Motor neuron (in vitro differentiated cells): ENCODE measurements around the gene RAD17. TPM values are rescaled to one million over a fixed set of nuclear protein-coding genes. Genes with fewer than 3 reads are reported as not detected.
"Not testable (repeated sequence)": the region's sequence is repeated elsewhere in the genome, so short reads cannot be mapped to it uniquely, and the experiment has no call there.

Experiments
- ATAC-seq, 8 experiments: fragments of 200-7000 bp; cut with Tn5 transposase; replicated peaks in 6 of 8; 2 replicates each; pipeline ENCODE4 v1.8.0; 2021; ENCODE audit warnings: mild to moderate bottlenecking in 8 of 8, moderate library complexity in 8 of 8
- H3K27ac ChIP-seq, 2 donors: fragments of 250-450 bp; sonication (Bioruptor Pico); 2 replicates each; pipeline ENCODE4 v1.9.0; 2021; ENCODE audit warnings: antibody characterized with exemption in 2 of 2, mild to moderate bottlenecking in 2 of 2, moderate library complexity in 1 of 2
- H3K4me1 ChIP-seq, 2 donors: fragments of 250-450 bp; sonication (Bioruptor Pico); replicated peaks in 1 of 2; 2 replicates each; pipeline ENCODE4 v1.6.1; 2021; ENCODE audit warnings: antibody characterized with exemption in 2 of 2, mild to moderate bottlenecking in 2 of 2, moderate library complexity in 1 of 2
- H3K4me3 ChIP-seq, 5 donors: fragments of 250-450 bp; sonication (Bioruptor Pico); 2 replicates each; pipeline ENCODE4 v1.9.0; 2021; ENCODE audit warnings: antibody characterized with exemption in 5 of 5, mild to moderate bottlenecking in 5 of 5, moderate library complexity in 4 of 5
- WGBS, 10 experiments: fragments of 450-650 bp; shearing (Covaris generic); methylation state at CpG; one replicate each; pipeline ENCODE4 v1.0.0; 2022; 5-methylcytosine and 5-hydroxymethylcytosine counted together
- in situ Hi-C, 9 experiments: fragments of 400-800 bp; cut with MboI; loops; one replicate each; pipeline ENCODE4 v1.15.0; 2021; ENCODE audit warnings: low sequenced_read_pairs in 9 of 9, low pct_unique_long_range_greater_than_20kb in 2 of 9; ENCODE audit not compliant: unreplicated experiment in 9 of 9
- total RNA-seq, 8 experiments: library from RNA; unstranded; fragments of 300-600 nt; gene quantifications; 2 replicates each; pipeline versions ENCODE4 v1.2.3 to v1.2.4, GENCODE V29; 2022

Gene RAD17, protein sequence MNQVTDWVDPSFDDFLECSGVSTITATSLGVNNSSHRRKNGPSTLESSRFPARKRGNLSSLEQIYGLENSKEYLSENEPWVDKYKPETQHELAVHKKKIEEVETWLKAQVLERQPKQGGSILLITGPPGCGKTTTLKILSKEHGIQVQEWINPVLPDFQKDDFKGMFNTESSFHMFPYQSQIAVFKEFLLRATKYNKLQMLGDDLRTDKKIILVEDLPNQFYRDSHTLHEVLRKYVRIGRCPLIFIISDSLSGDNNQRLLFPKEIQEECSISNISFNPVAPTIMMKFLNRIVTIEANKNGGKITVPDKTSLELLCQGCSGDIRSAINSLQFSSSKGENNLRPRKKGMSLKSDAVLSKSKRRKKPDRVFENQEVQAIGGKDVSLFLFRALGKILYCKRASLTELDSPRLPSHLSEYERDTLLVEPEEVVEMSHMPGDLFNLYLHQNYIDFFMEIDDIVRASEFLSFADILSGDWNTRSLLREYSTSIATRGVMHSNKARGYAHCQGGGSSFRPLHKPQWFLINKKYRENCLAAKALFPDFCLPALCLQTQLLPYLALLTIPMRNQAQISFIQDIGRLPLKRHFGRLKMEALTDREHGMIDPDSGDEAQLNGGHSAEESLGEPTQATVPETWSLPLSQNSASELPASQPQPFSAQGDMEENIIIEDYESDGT
- total RNA-seq = 10 to 100 TPM; 26.9 to 41.3 (median 28.6) TPM

DNA sequence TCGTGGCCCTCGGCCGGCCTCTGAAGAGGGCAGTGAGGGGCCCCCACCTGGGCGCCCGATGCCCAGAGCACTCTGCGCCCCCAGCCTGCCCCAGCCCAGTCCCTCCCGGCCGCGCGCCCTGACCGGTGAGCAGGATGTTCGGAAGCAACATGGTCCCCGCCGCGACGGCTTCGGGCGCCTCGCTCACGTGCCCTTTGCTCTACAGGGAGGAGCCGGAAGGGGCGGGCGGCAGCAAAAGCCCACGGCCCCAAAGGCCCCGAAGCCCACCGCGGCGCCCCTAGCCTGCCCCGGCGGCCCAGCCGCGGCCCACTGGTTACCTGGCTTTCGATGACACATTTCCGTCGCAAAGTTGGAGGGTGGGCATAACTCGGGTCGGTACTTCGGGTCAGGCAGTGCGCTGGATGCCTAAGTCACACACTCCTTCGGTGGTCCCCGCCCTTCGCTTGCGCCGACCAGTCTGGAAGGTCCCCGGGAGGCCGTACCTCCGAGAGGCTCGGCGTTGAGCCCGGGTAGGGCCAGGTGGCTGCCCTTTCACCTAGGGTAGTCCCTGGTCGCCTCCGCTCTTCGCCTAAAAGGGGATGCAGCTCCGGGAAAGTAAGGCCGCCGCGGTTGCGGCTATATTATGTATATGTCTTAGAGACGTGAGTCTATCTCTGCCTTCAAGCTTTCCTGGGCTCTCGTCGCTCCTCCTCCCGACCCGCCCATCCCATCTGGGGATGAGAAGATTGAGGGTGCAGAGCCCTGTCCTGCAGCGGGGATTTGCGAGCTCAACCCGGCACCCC, at the start of gene RAD17, which contains the start of the genes AK6 and TAF9:
TSS of gene RAD17 (plus strand) at position 479 of the 782 bp plus-strand sequence. CDS start 2,391 bp downstream, outside the sequence.
TSS of gene AK6 (minus strand) at position 181 of the 782 bp plus-strand sequence. CDS start at position 151, 30 bp downstream.
TSS of gene TAF9 (minus strand) at position 181 of the 782 bp plus-strand sequence. CDS start 3,783 bp downstream, outside the sequence.
- Histone ChIP-seq H3K4me3 (peak within 1 kb of the TSS; percentile 67 to 97 (median 92)), H3K4me1 (peaks cover 12 to 20% of the 10 kb centered on the region in 2 donors), H3K27ac (peak within 1 kb of the TSS; percentile 98 to 99)
- ATAC-seq = peak; percentile 89 to 96 (median 94)
- in situ Hi-C loops = no loop called here
- WGBS, 10 experiments = 0% methylated on average over 2 to 6 of the region's 66 CpGs; no CpG with 5 or more reads in 8 of the 10 experiments

DNA sequence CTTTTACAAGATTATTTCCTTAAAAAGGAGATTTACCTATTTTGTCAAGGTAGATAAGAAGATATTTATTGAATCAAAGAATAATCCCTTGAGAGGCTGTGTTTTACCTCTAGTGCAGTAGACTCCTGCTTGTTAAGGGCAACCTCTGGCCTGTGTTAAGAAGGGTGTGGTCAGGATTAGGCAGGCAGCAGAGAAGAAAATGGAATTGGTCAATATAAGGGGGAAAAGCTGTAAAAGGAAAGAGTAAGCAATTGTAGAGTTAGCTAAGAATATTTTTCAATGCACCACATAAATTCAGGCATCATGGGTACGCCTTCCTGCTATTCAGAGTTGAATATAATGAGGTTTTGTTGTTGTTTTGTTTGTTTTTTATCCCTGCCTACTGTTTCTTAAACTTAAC, 43.3 kb upstream of the RAD17 start:
- ATAC-seq = peak in 2 of 8 experiments; percentile 21 to 41
- Histone ChIP-seq H3K27ac (no peak overlapping the region), H3K4me3 (no peak overlapping the region), H3K4me1 (no peaks in the 10 kb centered on the region)
- in situ Hi-C loops = no loop called here
- 63 to 100% (median 100%) methylated on average over 1 of the region's 1 CpG; no CpG with 5 or more reads in 3 of the 10 experiments for WGBS, 10 experiments

DNA sequence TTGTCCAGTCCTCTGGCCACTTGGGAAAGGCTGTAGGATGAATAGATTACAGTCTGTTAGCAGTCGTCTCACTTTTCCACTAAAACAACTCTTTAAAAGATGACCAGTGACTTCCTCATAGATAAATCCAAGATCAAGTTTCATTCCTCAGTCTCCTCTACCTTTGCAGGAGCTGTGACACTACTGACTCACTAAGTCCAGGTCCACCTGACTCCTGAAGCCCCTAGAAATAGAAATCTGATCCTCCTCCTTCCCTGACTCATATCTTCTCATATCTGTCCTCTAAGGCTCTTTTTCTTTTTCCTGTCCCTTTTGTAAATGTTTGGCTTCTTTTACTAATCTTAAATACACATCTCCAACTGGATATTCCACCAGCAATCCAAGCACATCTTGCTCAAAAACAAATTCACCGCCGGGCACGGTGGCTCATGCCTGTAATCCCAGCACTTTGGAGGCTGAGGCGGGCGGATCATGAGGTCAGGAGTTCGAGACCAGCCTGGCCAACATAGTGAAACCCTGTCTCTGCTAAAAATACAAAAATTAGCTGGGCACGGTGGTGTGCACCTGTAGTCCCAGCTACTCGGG, 39.6 kb upstream of the RAD17 start:
- in situ Hi-C loops = no loop called here
- no peak overlapping the region for H3K4me3 ChIP-seq
- no peak overlapping the region for H3K27ac ChIP-seq
- peaks cover 4% of the 10 kb centered on the region in 2 donors for H3K4me1 ChIP-seq
- ATAC-seq = no peak
- WGBS, 10 experiments = 43 to 100% (median 90%) methylated on average over 2 to 9 of the region's 9 CpGs; no CpG with 5 or more reads in 2 of the 10 experiments

DNA sequence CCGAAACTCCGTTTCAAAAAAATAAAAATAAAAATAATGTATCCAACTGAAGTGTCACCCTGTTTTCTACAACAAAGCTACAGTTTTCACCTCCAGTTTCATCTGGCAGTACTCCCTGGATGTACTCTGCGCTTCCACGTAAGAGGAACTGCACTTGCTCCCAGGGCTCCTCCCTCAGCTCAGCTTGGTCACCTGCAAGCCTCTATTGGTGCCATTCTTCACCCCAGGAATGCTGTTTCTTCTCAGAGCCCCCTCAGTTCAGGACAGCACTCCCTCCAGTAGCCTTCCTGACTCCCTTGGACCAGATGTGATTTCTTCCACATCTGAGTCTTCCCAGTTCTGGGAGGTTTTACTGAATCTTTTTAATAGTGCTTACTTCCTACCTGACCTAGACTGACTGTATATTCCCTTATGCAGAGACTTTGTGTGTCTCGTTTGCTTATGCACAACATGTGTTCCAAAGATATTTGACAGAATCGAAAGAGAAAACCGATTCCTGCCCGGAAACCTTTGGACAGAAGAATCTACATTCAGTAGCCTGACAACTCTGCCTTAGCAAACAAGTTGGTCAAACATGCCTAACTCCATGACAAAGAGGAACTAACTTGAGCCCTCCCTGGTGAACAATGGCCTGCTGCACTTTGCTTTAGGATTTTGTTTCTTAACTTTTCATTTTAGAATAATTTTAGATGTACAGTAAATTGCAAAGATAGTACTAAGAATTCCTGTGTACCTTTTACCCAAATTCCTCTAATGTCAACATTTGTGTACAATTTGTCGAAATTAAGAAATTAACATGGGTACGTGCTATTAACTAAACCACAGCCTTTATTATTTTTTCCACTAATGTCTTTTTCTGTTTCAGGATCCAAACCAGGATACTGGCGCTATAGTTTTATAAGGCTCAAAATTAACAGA, 37.8 kb upstream of the RAD17 start:
- H3K4me3 ChIP-seq = peak overlapping the region; percentile 43 to 91 (median 54)
- ATAC-seq = peak in 1 of 8 experiments; percentile 74
- H3K4me1 ChIP-seq = peaks cover 4% of the 10 kb centered on the region in 2 donors
- WGBS, 10 experiments = 30 to 79% (median 58%) methylated on average over 1 to 11 of the region's 11 CpGs
- no peak overlapping the region for H3K27ac ChIP-seq
- in situ Hi-C loops = no loop called here

DNA sequence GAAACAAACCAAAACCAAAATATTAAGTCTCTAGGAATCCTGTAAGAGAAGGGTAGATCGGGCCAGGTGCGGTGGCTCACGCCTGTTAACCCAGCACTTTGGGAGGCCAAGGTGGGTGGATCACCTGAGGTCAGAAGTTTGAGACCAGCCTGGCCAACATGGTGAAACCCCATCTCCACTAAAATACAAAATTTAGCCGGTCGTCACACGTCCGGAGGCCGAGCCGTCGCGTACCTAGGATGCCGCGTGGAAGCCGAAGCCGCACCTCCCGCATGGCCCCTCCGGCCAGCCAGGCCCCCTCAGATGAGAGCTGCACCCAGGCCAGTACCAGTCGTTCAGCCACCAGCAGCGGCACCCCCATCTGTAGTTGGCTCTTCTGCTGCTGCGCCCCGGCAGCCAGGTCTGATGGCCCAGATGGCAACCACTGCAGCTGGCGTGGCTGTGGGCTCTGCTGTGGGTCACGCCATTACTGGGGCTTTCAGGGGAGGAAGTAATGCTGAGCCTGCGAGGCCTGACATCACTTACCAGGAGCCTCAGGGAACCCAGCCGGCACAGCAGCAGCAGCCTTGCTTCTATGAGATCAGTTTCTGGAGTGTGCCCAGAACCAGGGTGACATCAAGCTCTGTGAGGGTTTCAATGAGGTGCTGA, 35.8 kb upstream of the RAD17 start:
- ATAC-seq, H3K4me1 ChIP-seq, in situ Hi-C loops, H3K4me3 ChIP-seq, H3K27ac ChIP-seq: not testable (repeated sequence)
- 93 to 100% (median 96%) methylated on average over 1 to 10 of the region's 25 CpGs; no CpG with 5 or more reads in 7 of the 10 experiments for WGBS, 10 experiments

DNA sequence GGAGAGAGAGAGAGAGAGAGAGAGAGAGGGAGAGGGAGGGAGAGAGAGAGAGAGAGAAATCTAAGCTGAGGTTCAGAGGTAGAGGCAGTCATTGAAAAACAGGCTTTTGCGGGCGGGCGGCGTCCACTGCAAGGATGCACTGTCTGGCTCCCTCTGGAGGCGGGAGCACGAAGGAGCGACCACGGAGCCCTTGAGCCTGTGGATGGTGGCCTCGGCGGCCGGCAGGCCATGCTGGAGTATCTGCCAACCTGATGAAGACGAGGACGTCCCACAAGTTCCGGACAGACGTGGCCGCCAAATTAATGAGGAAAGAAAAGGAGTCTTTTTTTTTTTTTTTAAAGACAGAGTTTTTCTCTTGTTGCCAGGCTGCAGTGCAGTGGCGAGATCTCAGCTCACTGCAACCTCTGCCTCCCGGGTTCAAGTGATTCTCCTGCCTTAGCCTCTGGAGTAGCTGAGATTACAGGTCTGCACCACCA, 34.8 kb upstream of the RAD17 start:
- Histone ChIP-seq H3K4me1 (peaks cover 4% of the 10 kb centered on the region in 2 donors), H3K4me3 (no peak overlapping the region), H3K27ac (no peak overlapping the region)
- 0 to 100% (median 15%) methylated on average over 1 to 10 of the region's 18 CpGs; no CpG with 5 or more reads in 5 of the 10 experiments for WGBS, 10 experiments
- ATAC-seq = peak; percentile 78 to 96 (median 88)
- in situ Hi-C loops = no loop called here

DNA sequence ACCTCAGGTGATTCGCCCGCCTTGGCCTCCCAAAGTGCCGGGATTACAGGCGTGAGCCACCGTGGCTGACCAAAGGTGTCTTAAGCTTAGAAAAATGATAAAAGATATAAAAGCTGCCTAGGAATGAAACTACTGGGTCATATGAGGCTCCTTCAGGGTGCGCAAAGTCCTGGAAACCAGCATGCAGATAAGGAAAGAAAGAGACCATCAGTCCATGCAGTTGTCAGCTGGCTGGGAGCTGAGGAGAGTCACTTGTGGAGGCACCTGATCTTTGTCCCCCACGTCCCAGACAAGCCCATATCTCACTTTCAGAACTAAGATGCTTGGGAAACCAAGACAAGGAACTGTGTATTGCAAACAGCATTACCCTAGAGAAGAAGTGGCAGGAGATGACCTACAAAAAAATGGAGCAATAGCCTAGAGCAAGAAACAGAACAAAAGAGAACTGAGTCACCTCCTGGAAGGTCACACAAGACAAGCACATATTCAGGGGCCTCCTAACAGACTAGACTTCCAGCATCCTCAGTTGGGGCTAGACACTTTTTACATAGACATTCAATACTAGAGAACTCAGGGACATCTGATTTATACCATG, 34.2 kb upstream of the RAD17 start:
- ATAC-seq = no peak
- Histone ChIP-seq H3K27ac (no peak overlapping the region), H3K4me1 (peaks cover 4% of the 10 kb centered on the region in 2 donors), H3K4me3 (no peak overlapping the region)
- WGBS, 10 experiments = 33 to 100% (median 98%) methylated on average over 1 to 7 of the region's 7 CpGs; no CpG with 5 or more reads in 4 of the 10 experiments
- in situ Hi-C loops = no loop called here

DNA sequence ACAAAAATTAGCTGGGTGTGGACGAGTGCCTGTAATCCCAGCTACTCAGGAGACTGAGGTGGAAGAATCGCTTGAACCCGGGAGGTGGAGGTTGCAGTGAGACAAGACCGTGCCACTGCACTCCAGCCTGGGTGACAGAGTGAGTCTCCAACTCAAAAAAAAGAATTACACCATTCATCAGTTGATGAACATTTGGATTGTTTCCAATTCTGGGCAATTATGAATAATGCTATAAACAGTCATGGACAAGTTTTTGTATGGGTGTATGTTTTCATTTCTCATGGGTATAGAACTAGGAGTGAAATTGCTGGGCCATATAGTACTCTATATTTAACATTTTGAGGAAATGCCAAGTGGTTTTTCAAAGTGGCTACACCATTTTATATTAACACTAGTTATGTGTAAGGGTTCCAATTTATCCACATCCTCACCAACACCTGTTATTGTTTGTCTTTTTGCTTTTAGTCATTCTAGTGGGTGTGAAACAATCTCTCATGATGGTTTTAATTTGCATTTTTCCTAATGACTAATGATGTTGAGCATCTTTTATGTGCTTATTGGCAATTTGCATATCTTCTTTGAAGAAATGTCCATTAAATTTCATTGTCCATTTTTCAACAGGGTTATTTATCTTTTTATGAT, 28.0 kb upstream of the RAD17 start:
- H3K4me1 ChIP-seq = no peaks in the 10 kb centered on the region
- in situ Hi-C loops = no loop called here
- 80 to 100% (median 94%) methylated on average over 1 to 4 of the region's 4 CpGs; no CpG with 5 or more reads in 4 of the 10 experiments for WGBS, 10 experiments
- no peak overlapping the region for H3K4me3 ChIP-seq
- H3K27ac ChIP-seq = no peak overlapping the region
- no peak for ATAC-seq

DNA sequence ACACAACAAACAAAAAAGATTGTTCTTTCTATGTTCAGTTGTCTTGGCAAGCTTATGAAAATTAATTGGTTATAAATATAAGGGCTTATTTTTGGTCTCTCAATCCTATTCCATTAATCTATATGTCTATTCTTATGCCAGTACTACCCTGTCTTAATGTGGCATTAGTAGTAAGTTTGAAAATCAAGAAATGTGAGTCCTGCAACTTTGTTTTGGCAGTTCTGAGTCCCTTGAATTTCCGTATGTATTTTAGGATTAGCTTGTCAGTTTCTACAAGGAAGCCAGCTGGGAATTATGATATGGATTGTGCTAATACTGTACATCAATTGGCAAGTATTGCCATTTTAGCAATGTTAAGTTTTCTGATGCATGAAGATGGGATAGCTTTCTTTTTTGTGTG, 26.5 kb upstream of the RAD17 start:
- H3K27ac ChIP-seq = no peak overlapping the region
- in situ Hi-C loops = no loop called here
- WGBS, 10 experiments = 57 to 100% (median 80%) methylated on average over 1 of the region's 1 CpG; no CpG with 5 or more reads in 5 of the 10 experiments
- H3K4me3 ChIP-seq = no peak overlapping the region
- H3K4me1 ChIP-seq = no peaks in the 10 kb centered on the region
- ATAC-seq = no peak

DNA sequence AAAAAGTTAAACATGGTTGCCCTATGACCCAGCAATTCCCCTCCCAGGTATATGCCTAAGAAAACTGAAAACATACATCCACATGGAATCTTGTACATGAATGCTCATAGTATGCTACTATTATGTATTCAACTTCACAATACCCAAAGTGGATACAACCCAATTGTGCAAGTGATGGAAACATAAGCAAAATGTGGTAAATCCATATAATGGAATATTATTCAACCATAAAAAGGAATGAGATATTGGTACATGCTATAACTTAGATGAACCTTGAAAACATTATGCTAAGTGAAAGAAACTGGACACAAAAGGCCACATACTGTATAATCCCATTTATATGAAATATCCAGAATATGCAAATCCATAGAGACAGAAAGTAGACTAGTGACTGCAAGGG, 19.0 kb upstream of the RAD17 start:
- in situ Hi-C loops = no loop called here
- ATAC-seq = no peak
- Histone ChIP-seq H3K4me1 (no peaks in the 10 kb centered on the region), H3K27ac (no peak overlapping the region), H3K4me3 (no peak overlapping the region)
